ENCODE data around the gene RABEP2.

RABEP2 gene

DNA sequence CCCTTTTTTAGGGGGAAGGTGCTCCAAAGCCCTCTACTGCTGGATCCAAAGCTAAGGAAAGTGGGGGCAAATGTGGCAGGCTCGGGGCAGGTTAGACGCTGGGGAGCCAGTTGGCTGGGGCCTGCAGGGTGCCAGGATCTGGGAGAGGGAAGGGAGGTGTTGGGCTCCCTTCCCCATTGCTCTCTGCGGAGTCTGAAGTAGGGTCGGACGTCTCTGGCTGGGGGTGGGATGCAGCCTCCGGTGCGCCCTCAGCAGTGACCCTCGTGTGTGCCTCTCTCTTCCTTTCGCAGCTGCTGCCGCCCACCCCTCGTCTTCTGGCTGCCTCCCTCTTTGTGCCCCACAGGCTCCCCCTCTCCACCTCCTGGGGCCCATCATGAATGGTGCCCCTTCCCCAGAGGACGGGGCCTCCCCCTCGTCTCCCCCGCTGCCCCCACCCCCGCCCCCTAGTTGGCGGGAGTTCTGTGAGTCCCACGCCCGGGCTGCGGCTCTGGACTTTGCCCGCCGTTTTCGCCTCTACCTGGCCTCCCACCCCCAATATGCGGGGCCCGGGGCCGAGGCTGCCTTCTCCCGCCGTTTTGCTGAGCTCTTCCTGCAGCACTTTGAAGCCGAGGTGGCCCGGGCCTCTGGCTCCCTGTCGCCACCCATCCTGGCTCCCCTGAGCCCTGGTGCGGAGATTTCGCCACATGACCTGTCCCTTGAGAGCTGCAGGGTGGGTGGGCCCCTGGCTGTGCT, 59.1 kb downstream of the RABEP2 start:
- Histone ChIP-seq H3K9ac (ENCODE audit: low read length) (no peak overlapping the region), H3K27ac (ENCODE audit: low read length) (no peak overlapping the region), H2AFZ (ENCODE audit: low read depth, low read length) (no peak overlapping the region), H3K79me2 (ENCODE audit: low read length) (peaks cover 36% of the 10 kb centered on the region), H3K4me2 (ENCODE audit: low read length) (no peak overlapping the region), H3K4me1 (ENCODE audit: low read length) (peaks cover 15% of the 10 kb centered on the region), H3K36me3 (replicated peaks; ENCODE audit: low read depth, low read length) (peaks cover 3% of the 10 kb centered on the region), H4K20me1 (ENCODE audit: insufficient read depth, low read length) (peaks cover 5% of the 10 kb centered on the region), H3K9me3 (ENCODE audit: insufficient read depth, low read length) (no peaks in the 10 kb centered on the region), H3K27me3 (ENCODE audit: low read depth, low read length) (no peaks in the 10 kb centered on the region), H3K4me3 (ENCODE audit: low read length) (no peak overlapping the region)
- TF ChIP-seq, protein P1, sequence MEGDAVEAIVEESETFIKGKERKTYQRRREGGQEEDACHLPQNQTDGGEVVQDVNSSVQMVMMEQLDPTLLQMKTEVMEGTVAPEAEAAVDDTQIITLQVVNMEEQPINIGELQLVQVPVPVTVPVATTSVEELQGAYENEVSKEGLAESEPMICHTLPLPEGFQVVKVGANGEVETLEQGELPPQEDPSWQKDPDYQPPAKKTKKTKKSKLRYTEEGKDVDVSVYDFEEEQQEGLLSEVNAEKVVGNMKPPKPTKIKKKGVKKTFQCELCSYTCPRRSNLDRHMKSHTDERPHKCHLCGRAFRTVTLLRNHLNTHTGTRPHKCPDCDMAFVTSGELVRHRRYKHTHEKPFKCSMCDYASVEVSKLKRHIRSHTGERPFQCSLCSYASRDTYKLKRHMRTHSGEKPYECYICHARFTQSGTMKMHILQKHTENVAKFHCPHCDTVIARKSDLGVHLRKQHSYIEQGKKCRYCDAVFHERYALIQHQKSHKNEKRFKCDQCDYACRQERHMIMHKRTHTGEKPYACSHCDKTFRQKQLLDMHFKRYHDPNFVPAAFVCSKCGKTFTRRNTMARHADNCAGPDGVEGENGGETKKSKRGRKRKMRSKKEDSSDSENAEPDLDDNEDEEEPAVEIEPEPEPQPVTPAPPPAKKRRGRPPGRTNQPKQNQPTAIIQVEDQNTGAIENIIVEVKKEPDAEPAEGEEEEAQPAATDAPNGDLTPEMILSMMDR (IDR thresholded peaks at IDR 0.05; ENCODE audit: low read depth, low read length): no peak
- no peak for TF ChIP-seq EZH2phosphoT487 (IDR thresholded peaks at IDR 0.05; ENCODE audit: low read depth)

DNA sequence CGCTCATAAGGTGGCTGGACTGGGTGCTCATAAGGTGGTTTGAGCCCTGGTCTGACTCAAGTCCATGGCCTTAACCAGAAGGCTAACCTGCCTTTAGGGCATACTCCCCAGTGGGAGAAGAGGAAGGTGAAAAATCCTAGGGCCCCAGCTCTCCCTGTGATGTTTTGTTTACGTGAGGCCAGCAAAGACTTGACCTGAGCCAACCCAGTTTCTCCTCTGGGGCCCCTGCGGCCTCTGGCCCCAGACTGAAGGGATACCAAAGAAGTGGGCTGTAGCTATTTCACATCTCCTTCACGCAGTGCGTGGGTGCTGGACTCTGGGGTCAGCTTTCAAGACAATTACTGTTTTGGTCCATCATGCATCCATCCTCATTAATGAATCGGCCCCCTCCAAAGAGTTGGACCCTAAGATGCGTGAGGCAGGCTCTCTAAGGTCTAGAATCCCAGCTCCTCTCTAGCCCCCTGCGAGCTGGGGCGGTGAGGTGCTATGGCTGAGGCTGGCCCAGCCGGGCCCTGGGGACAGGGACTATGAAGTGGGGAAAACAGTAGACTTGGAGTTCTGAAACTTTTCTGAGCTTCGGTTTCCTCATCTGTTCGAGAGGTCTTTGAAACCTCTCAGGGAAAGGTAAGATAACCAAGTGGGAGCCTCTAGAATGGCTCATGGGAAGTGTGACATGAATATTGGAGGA, 59.9 kb downstream of the RABEP2 start:
- Histone ChIP-seq H3K4me1 (ENCODE audit: low read length) (peaks cover 15% of the 10 kb centered on the region), H3K27ac (ENCODE audit: low read length) (no peak overlapping the region), H3K9me3 (ENCODE audit: insufficient read depth, low read length) (no peaks in the 10 kb centered on the region), H2AFZ (ENCODE audit: low read depth, low read length) (no peak overlapping the region), H3K36me3 (replicated peaks; ENCODE audit: low read depth, low read length) (peaks cover 3% of the 10 kb centered on the region), H4K20me1 (ENCODE audit: insufficient read depth, low read length) (peaks cover 5% of the 10 kb centered on the region), H3K9ac (ENCODE audit: low read length) (no peak overlapping the region), H3K4me3 (ENCODE audit: low read length) (peak overlapping the region; percentile 85; the same call in 1 of the 2 replicates), H3K4me2 (ENCODE audit: low read length) (peak overlapping the region; percentile 97), H3K27me3 (ENCODE audit: low read depth, low read length) (no peaks in the 10 kb centered on the region), H3K79me2 (ENCODE audit: low read length) (peaks cover 36% of the 10 kb centered on the region)
- TF ChIP-seq, protein P1 (IDR thresholded peaks at IDR 0.05; ENCODE audit: low read depth, low read length): no peak
- no peak for TF ChIP-seq EZH2phosphoT487 (IDR thresholded peaks at IDR 0.05; ENCODE audit: low read depth)

DNA sequence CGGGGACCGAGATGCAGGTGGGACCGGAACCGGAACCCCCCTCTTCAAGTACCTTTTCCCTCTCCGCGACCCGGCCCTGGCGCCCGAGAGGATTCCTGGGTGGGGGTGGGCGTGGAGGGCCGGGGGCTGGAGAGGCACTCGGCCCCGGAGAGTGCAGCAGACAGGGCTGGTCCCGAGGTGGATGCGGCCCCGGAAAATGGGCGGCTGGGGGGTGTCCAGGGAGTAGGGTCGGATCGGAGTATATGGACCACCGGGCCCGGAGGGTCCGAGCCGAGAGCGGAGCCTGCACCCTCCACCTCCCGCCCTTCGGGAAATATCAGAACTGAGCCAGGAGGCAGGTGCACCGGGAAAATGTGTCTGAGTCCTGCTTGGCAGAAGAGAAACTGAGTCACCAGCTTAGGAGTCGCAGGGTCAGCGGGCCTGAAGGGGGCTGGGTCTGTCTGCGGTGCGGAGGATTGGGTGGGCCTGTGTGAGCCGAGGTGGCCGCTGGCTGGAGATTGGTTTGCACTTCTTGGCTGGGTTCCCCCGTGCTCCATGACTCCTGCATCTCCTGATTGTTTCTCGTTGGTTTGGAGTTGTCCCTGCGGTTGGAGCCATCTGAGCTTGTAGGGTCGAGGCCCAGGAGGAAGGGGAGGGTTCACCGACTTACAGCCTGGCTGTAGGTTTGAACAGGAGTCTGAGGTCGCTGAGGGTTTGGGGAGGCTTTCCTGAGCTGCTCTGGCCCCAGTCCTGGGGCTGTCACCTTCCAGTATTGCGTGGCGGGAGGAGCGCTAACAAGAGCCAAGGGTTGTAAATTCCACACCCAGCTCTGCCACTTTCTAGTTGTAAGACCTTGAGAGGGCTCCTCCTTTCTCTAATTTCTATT, 60.9 kb downstream of the RABEP2 start:
- H3K36me3 ChIP-seq (replicated peaks; ENCODE audit: low read depth, low read length): peaks cover 3% of the 10 kb centered on the region
- no peaks in the 10 kb centered on the region for H3K27me3 ChIP-seq (ENCODE audit: low read depth, low read length)
- peaks cover 15% of the 10 kb centered on the region for H3K4me1 ChIP-seq (ENCODE audit: low read length)
- H3K4me3 ChIP-seq (ENCODE audit: low read length): peak overlapping the region; percentile 85
- H3K9ac ChIP-seq (ENCODE audit: low read length): peak overlapping the region; percentile 84
- TF ChIP-seq, protein P1 (IDR thresholded peaks at IDR 0.05; ENCODE audit: low read depth, low read length): no peak
- TF ChIP-seq EZH2phosphoT487 (IDR thresholded peaks at IDR 0.05; ENCODE audit: low read depth): no peak
- peak overlapping the region; percentile 97 for H3K4me2 ChIP-seq (ENCODE audit: low read length)
- H3K27ac ChIP-seq (ENCODE audit: low read length): peak overlapping the region; percentile 76
- H4K20me1 ChIP-seq (ENCODE audit: insufficient read depth, low read length): peaks cover 5% of the 10 kb centered on the region
- peaks cover 36% of the 10 kb centered on the region for H3K79me2 ChIP-seq (ENCODE audit: low read length)
- no peaks in the 10 kb centered on the region for H3K9me3 ChIP-seq (ENCODE audit: insufficient read depth, low read length)
- peak overlapping the region; percentile 96; the same call in 1 of the 2 replicates for H2AFZ ChIP-seq (ENCODE audit: low read depth, low read length)

Measured in OCI-LY3 (cell line).